Small intestine (tissue), 7 donors: Measurements from ENCODE around the gene PRKD2. TPM values are rescaled to one million over a fixed set of nuclear protein-coding genes. Genes with fewer than 3 reads are reported as not detected.
A peak's percentile ranks its signal among the peaks of the same experiment; 100 is the strongest.

Experiments used
- DNase-seq, 2 donors: peaks; one replicate each; pipeline versions ENCODE4 v3.0.0 to v3.0.0-alpha.2; 2013
- FAIRE-seq: peaks from 2 replicates; lab custom pipeline; 2012; peaks lifted over from hg19 to GRCh38; lab: Jason Lieb, UNC
- H3K27ac ChIP-seq, 3 donors: one replicate each; pipeline ENCODE4 v1.5.1; 2013; ENCODE audit warnings: low read length in 2 of 3, mild to moderate bottlenecking in 2 of 3, control low read depth in 1 of 3, inconsistent platforms in 1 of 3, low read depth in 1 of 3, moderate library complexity in 1 of 3
- H3K27me3 ChIP-seq, 3 donors: one replicate each; pipeline ENCODE4 v1.6.1; 2013; ENCODE audit warnings: low read length in 3 of 3, inconsistent platforms in 1 of 3; ENCODE audit not compliant: control insufficient read depth in 3 of 3, insufficient read depth in 3 of 3
- H3K36me3 ChIP-seq, 3 donors: one replicate each; pipeline ENCODE4 v1.6.1; 2013; ENCODE audit warnings: low read length in 3 of 3, inconsistent platforms in 1 of 3, low read depth in 1 of 3, mild to moderate bottlenecking in 1 of 3, moderate library complexity in 1 of 3; ENCODE audit not compliant: control insufficient read depth in 3 of 3, insufficient read depth in 2 of 3
- H3K4me1 ChIP-seq, 3 donors: one replicate each; pipeline ENCODE4 v1.6.1; 2013; ENCODE audit warnings: low read length in 2 of 3, inconsistent platforms in 1 of 3, low read depth in 1 of 3, mild to moderate bottlenecking in 1 of 3, moderate library complexity in 1 of 3; ENCODE audit not compliant: control insufficient read depth in 3 of 3, insufficient read depth in 2 of 3
- H3K4me3 ChIP-seq, 3 donors: one replicate each; pipeline ENCODE4 v1.5.1; 2013; ENCODE audit warnings: low read length in 3 of 3, control low read depth in 1 of 3, inconsistent platforms in 1 of 3, low read depth in 1 of 3, mild to moderate bottlenecking in 1 of 3, moderate library complexity in 1 of 3
- H3K9me3 ChIP-seq, 2 donors: one replicate each; pipeline ENCODE4 v1.6.1; 2013; ENCODE audit warnings: low read depth in 1 of 2, low read length in 1 of 2; ENCODE audit not compliant: control insufficient read depth in 2 of 2, insufficient read depth in 1 of 2
- WGBS, 3 donors: extraction: QIAGEN DNeasy Blood & Tissue Kit; methylation state at CpG; one replicate each; pipeline ENCODE4 v1.1.7; 2013; 5-methylcytosine and 5-hydroxymethylcytosine counted together
- polyA plus RNA-seq, 4 donors: library from polyadenylated mRNA; stranded (reverse) in 3 of 4; unstranded in 1 of 4; fragments of 200-250 nt in 3 of 4; fragments of 120-200 nt in 1 of 4; gene quantifications; one replicate each; pipeline versions ENCODE4 v1.2.1 to v1.2.3, GENCODE V29; 2013
- donor health status: healthy with polysubstance abuse.
- donor health status: control.
- donor health status: control.
- donor health status: Bipolar disorder and iron deficiency.
- donor health status: healthy.

PRKD2 gene
- polyA plus RNA-seq, 4 donors: 30.7 to 87.4 (median 57.6) TPM

- Histone ChIP-seq H3K9me3 (no peaks in the 10 kb centered on the region), H3K27ac (peak overlapping the region in 1 of 3 donors; percentile 16), H3K36me3 (peaks cover 7 to 84% (median 15%) of the 10 kb centered on the region in 3 donors), H3K4me1 (no peaks in the 10 kb centered on the region), H3K4me3 (no peak overlapping the region), H3K27me3 (no peaks in the 10 kb centered on the region)
- DNase-seq (no peak), FAIRE-seq (no peak)
- 72 to 82% (median 79%) methylated on average over 22 of the region's 22 CpGs for WGBS, 3 donors
Observed at GRCh38 chr19:46736531-46737297, 19.8 kb upstream of the PRKD2 start.

DNA sequence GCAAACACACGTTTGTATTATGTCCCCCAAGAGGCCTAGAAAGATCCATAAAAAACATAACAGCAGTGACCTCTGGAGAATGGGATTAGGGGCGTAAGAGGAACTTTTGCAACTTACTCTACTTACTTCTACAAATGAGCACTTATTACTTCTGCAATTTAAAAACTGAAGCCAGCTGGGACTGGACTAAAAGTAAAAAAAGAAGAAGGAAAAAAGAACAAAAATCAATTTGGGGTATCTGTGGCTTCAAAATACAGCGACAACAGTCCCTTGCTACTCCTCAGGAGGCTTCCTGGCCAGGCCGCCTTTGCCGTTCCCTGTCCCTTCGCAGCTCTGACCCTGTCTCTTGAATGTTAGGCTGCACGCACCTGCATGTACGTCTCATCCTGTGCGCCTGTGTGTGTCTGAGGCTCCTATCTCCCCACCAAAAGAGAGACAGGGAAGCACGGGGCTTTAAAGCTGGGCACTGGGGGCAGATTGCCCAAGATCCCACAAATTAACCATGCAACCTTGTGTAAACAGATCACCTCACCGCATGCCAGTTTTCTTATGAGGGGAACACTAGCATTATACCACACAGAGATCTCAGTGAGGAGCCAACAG, 16.9 kb upstream of the PRKD2 start:
- no peak overlapping the region for H3K4me3 ChIP-seq
- H3K27me3 ChIP-seq: no peaks in the 10 kb centered on the region
- H3K36me3 ChIP-seq: peaks cover 17 to 88% (median 28%) of the 10 kb centered on the region in 3 donors
- no peaks in the 10 kb centered on the region for H3K4me1 ChIP-seq
- H3K27ac ChIP-seq: no peak overlapping the region
- H3K9me3 ChIP-seq: no peaks in the 10 kb centered on the region
- FAIRE-seq (no peak), DNase-seq (no peak)
- WGBS, 3 donors: 87 to 88% (median 87%) methylated on average over 11 of the region's 11 CpGs

DNA sequence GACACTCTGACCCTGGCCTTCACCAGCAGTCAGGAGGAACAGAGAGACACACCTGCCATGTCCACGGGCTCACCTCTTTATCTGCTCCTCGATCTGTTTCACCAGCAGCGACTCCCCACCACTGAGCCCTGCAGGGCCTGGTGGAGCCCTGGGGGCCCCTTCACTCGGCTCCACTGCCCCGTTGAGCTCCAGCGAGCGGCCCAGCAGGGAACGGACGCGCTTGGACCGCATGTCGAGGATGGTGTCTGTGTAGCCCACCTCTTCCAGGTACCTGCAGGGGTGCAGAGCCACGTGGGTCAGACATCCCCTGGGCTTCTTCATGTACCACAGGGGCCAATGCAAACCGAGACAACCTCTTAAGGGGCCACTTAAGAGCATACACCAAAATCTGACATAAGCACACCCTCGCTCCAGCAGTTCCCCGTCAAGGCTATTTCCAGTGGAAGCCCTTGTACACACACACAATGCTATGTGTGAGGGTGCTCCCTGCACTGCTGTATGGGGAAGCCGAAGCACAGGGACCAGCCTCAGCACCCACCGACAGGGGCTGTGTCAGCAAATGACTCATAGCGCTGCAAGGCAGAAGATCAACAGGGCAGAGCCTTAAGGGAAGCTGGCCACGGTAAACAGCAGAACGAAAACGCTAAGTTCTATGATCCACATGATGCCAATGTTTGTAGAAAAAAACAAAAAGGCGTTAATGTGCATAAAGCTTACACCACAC, 16.2 kb upstream of the PRKD2 start:
- no peaks in the 10 kb centered on the region for H3K9me3 ChIP-seq
- 87 to 89% (median 88%) methylated on average over 23 of the region's 23 CpGs for WGBS, 3 donors
- DNase-seq: no peak
- peaks cover 16 to 89% (median 28%) of the 10 kb centered on the region in 3 donors for H3K36me3 ChIP-seq
- H3K27ac ChIP-seq: no peak overlapping the region
- FAIRE-seq: no peak
- no peaks in the 10 kb centered on the region for H3K27me3 ChIP-seq
- H3K4me3 ChIP-seq: no peak overlapping the region
- H3K4me1 ChIP-seq: no peaks in the 10 kb centered on the region

DNA sequence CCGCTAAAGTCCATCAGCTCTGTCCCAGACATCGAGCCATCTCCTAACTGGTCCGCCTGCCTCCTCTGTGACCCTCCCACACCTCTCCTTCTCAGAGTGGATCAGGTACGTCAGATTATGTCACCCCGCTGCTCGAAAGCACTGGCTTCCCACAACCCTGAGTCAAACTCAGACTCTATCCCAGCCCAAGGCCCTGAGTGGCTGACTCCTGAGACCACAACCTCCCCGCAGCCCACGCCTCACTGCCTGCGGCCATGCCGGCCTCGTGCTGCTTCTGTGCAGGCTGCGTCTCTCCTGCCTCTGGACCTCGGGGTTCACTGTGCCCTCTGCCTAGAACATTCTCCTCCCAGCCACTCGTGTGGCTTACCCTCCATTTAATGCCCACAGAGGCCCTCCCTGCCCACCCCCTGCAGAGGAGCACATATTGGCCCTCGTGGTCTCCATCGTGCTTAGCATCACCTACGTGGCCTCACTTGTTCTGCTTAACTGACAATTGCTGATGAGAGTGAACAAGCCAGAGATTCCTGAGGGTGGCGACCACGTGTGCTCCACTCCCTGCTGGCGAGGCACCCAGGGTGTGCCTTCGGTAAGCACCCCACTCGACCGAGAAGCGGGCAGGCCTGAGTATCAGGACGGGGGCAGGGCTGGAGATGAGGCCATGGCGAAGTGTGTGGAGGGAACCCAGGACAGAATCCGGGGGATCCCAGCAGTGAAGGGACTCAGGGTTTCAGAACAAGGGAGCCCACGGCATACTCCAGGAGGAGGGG, 15.4 kb upstream of the PRKD2 start:
- Histone ChIP-seq H3K27ac (no peak overlapping the region), H3K4me1 (no peaks in the 10 kb centered on the region), H3K36me3 (peaks cover 10 to 89% (median 32%) of the 10 kb centered on the region in 3 donors), H3K9me3 (no peaks in the 10 kb centered on the region), H3K27me3 (no peaks in the 10 kb centered on the region), H3K4me3 (no peak overlapping the region)
- DNase-seq (no peak), FAIRE-seq (no peak)
- WGBS, 3 donors: 87 to 90% (median 88%) methylated on average over 28 of the region's 28 CpGs

DNA sequence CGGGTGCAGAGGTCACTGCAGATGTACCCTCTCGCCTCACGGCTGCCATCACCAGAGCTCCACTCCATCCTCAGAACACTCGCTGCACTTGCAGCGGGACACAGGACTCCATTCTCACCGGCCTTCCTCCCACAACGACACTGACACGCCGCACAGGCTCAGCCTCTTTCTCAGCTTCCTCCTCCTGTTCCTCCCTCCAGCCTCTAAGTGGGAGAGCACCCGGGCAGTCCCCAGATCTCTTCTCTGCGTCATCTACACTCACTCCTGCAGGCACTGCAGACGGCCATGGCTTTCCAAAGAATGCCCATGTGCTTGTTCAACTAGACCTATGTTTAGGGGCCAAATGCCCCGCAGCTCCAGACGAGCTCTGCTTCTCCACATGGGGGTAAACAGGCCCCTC, 14.7 kb upstream of the PRKD2 start:
- no peak for FAIRE-seq

DNA sequence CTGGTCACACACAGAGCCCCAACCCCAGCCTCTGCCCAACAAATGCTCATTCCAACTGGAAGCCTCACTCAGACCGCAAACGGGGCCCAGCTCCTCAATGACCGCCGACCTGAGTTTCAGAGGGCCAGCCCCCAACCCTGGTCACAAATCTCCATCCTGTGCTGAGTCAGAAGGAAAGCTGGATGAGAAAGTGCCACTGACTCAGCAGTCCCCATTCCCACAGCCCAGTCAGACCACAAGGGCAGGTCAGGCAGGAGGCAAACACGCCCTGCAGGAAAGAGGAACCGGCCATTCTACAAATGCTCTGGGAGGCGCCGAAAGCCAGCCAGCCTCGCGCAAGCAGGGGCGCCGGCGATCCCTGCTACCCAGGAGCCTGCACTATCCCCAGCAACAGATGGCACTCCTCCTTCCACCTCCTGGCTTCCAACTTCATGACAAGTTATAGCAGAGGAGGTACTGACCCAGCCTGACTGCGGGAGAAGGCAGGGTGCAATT, 14.1 kb upstream of the PRKD2 start:
- no peaks in the 10 kb centered on the region for H3K27me3 ChIP-seq
- FAIRE-seq: no peak
- H3K36me3 ChIP-seq: peaks cover 10 to 91% (median 31%) of the 10 kb centered on the region in 3 donors
- no peak overlapping the region for H3K4me3 ChIP-seq
- no peaks in the 10 kb centered on the region for H3K4me1 ChIP-seq
- WGBS, 3 donors: 67 to 86% (median 72%) methylated on average over 14 of the region's 14 CpGs
- no peaks in the 10 kb centered on the region for H3K9me3 ChIP-seq
- no peak for DNase-seq
- H3K27ac ChIP-seq: no peak overlapping the region

More for the DNA sequence above, 14.7 kb upstream of the PRKD2 start:
- Histone ChIP-seq H3K4me1 (no peaks in the 10 kb centered on the region), H3K36me3 (peaks cover 10 to 89% (median 33%) of the 10 kb centered on the region in 3 donors), H3K27ac (no peak overlapping the region), H3K4me3 (no peak overlapping the region), H3K9me3 (no peaks in the 10 kb centered on the region), H3K27me3 (no peaks in the 10 kb centered on the region)
- DNase-seq: no peak
- 77 to 89% (median 81%) methylated on average over 14 of the region's 14 CpGs for WGBS, 3 donors

DNA sequence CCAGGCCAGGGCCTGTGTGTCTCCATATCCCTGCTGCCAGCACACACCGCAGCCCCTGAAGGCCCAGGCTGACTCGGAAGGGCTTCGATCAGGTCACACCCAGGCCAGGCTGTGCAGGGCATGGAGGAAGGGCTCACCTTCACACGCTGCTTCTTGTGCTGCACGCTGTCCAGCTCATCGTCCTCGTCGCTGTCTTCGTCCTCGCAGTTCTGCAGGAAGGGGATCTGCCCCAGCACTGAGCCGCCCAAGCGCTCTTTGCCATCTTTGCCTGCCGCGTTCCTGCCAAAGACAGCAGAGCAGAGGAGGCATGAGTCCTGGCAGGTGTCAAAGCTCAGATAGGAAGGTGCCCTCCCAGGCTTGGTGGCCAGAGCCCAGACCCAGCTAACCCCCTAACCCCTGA, 13.7 kb upstream of the PRKD2 start:
- 93 to 96% (median 96%) methylated on average over 14 of the region's 14 CpGs for WGBS, 3 donors
- Histone ChIP-seq H3K4me3 (no peak overlapping the region), H3K27ac (no peak overlapping the region), H3K9me3 (no peaks in the 10 kb centered on the region), H3K27me3 (no peaks in the 10 kb centered on the region), H3K4me1 (no peaks in the 10 kb centered on the region), H3K36me3 (peaks cover 13 to 92% (median 34%) of the 10 kb centered on the region in 3 donors)
- DNase-seq (no peak), FAIRE-seq (no peak)

DNA sequence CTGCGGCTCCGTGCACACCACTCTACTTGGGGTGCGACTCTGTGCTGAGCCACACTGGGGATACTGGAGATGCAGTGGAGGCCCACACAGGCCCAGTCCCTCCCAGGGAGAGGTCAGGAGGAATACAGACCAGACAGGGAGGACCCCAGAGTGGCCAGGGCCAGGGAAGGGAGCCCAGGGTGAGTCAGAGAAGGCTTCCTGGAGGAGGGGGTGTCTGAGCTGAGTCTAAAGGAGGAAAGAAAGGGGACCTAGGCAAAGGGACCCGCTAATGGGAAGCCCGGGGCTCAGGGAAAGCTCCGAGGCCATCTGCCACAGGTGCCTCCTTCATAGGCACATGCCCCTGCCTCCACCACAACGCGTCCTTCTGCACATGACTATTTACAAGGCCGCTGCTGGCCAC, 13.3 kb upstream of the PRKD2 start:
- 94 to 96% (median 94%) methylated on average over 9 of the region's 9 CpGs for WGBS, 3 donors
- peaks cover 15 to 92% (median 38%) of the 10 kb centered on the region in 3 donors for H3K36me3 ChIP-seq

More for the DNA sequence above, 13.3 kb upstream of the PRKD2 start:
- Histone ChIP-seq H3K4me3 (no peak overlapping the region), H3K27me3 (no peaks in the 10 kb centered on the region), H3K4me1 (no peaks in the 10 kb centered on the region), H3K27ac (no peak overlapping the region), H3K9me3 (no peaks in the 10 kb centered on the region)
- no peak for FAIRE-seq
- DNase-seq: no peak
